Body of pancreas (tissue), 4 donors: ENCODE data around the gene KMT5C. TPM values are rescaled to one million over a fixed set of nuclear protein-coding genes. Genes with fewer than 3 reads are reported as not detected.

Experiments
- ATAC-seq: fragments of 150-250 bp; one replicate; pipeline ENCODE4 v1.9.1; 2016
- DNase-seq, 4 donors: peaks; one replicate each; pipeline ENCODE4 v3.0.0-alpha.2; 2019
- H3K27ac ChIP-seq, 4 donors: fragments of 200-600 bp; sonication (generic); 1 replicate in 3 of 4; 2 replicates in 1 of 4; pipeline versions ENCODE4 v1.5.1 to v1.6.1; 2016 to 2019; ENCODE audit warnings: mild to moderate bottlenecking in 1 of 4, mixed read lengths in 1 of 4, moderate library complexity in 1 of 4
- H3K27me3 ChIP-seq, 2 donors: fragments of 200-600 bp; sonication (generic); one replicate each; pipeline ENCODE4 v1.6.0; 2016; ENCODE audit warnings: mild to moderate bottlenecking in 1 of 2
- H3K36me3 ChIP-seq, 2 donors: fragments of 200-600 bp; sonication (generic); replicated peaks in 1 of 2; 2 replicates each; pipeline ENCODE4 v1.5.1; 2016; ENCODE audit warnings: low read depth in 2 of 2; ENCODE audit not compliant: insufficient read depth in 1 of 2
- H3K4me1 ChIP-seq: fragments of 200-600 bp; sonication (generic); one replicate; pipeline ENCODE4 v1.6.0; 2016
- H3K4me3 ChIP-seq, 2 donors: fragments of 200-600 bp; sonication (generic); 1 replicate in 1 of 2; 2 replicates in 1 of 2; pipeline ENCODE4 v1.5.1; 2016 to 2019
- H3K9me3 ChIP-seq, 3 donors: fragments of 200-600 bp; sonication (generic); 1 replicate in 2 of 3; 2 replicates in 1 of 3; pipeline ENCODE4 v1.5.1; 2016
- CTCF ChIP-seq, 7 experiments: fragments of 450-650 bp in 4 of 7; fragments of 200-600 bp in 3 of 7; sonication (generic) in 3 of 7; IDR thresholded peaks; one replicate each; pipeline ENCODE4 v1.5.1; 2016 to 2019; ENCODE audit warnings: antibody characterized with exemption in 7 of 7
- POLR2A ChIP-seq, 3 donors: fragments of 450-650 bp; IDR thresholded peaks; one replicate each; pipeline ENCODE4 v1.6.1; 2016; ENCODE audit warnings: antibody characterized with exemption in 3 of 3, mild to moderate bottlenecking in 2 of 3
- WGBS, 2 donors: methylation state at CpG; one replicate each; pipeline ENCODE4 v1.1.5; 2017; 5-methylcytosine and 5-hydroxymethylcytosine counted together
- intact Hi-C: fragments of 100-400 bp; cut with DNase I; formaldehyde crosslinking; loops from one replicate; pipeline ENCODE4 v1.15.1; 2023
- total RNA-seq, 2 donors: library from RNA; depleted of rRNA; stranded (reverse); fragments of >200 nt; gene quantifications; one replicate each; pipeline ENCODE4 v1.1.0, GENCODE V29; 2016

KMT5C gene
- total RNA-seq, 2 donors from 2014 or later: 14.8 to 17.6 TPM

GRCh38 chr19:55385724-55386492 lies 46.2 kb downstream of the KMT5C start, which contains the start of gene RPL28:
Gene RPL28 (plus strand): TSS chr19:55385932. CDS start chr19:55386358, 426 bp downstream.
- peak; percentile 92 to 100 (median 99) for TF ChIP-seq POLR2A (IDR thresholded peaks at IDR 0.05)
- TF ChIP-seq CTCF (IDR thresholded peaks at IDR 0.05): no peak
- 0 to 1% methylated on average over 22 to 66 of the region's 68 CpGs for WGBS, 2 donors
- Histone ChIP-seq H3K36me3 (peaks cover 0 to 8% of the 10 kb centered on the region in 2 donors), H3K27ac (peak within 1 kb of the TSS; percentile 84 to 96 (median 94)), H3K4me3 (peak within 1 kb of the TSS; percentile 84 to 98), H3K9me3 (no peaks in the 10 kb centered on the region), H3K4me1 (peaks cover 54% of the 10 kb centered on the region), H3K27me3 (no peaks in the 10 kb centered on the region)
- DNase-seq (peak; percentile 98 to 99 (median 98)), ATAC-seq (peak; percentile 87)
- intact Hi-C loops: loop anchor here (10.0 kb wide), 1 partner anchor 81 kb away; no protein-coding TSS in a partner anchor

- peaks cover 54% of the 10 kb centered on the region for H3K4me1 ChIP-seq
- H3K4me3 ChIP-seq: peak overlapping the region; percentile 84 to 98
- no peak for DNase-seq
- no peaks in the 10 kb centered on the region for H3K9me3 ChIP-seq
- H3K27ac ChIP-seq: peak overlapping the region in 3 of 4 donors; percentile 92 to 96 (median 95)
- 0 to 2% methylated on average over 14 to 33 of the region's 33 CpGs for WGBS, 2 donors
- intact Hi-C loops: loop anchor here (10.0 kb wide), 1 partner anchor 82 kb away; no protein-coding TSS in a partner anchor
- ATAC-seq: no peak
- peaks cover 0 to 8% of the 10 kb centered on the region in 2 donors for H3K36me3 ChIP-seq
- no peak for TF ChIP-seq CTCF (IDR thresholded peaks at IDR 0.05)
- TF ChIP-seq POLR2A (IDR thresholded peaks at IDR 0.05): no peak
- no peaks in the 10 kb centered on the region for H3K27me3 ChIP-seq
Measured at GRCh38 chr19:55386493-55386971, 46.9 kb downstream of the KMT5C start.

GRCh38 chr19:55387736-55388497 lies 48.2 kb downstream of the KMT5C start:
- Histone ChIP-seq H3K27me3 (no peaks in the 10 kb centered on the region), H3K36me3 (peaks cover 0 to 8% of the 10 kb centered on the region in 2 donors), H3K9me3 (no peaks in the 10 kb centered on the region), H3K4me1 (peaks cover 43% of the 10 kb centered on the region), H3K27ac (no peak overlapping the region), H3K4me3 (no peak overlapping the region)
- ATAC-seq (no peak), DNase-seq (no peak)
- 54 to 72% methylated on average over 13 to 22 of the region's 24 CpGs for WGBS, 2 donors
- TF ChIP-seq POLR2A (IDR thresholded peaks at IDR 0.05): no peak
- TF ChIP-seq CTCF (IDR thresholded peaks at IDR 0.05): no peak
- intact Hi-C loops: loop anchor here (10.0 kb wide), 1 partner anchor 83 kb away; no protein-coding TSS in a partner anchor

- ATAC-seq (no peak), DNase-seq (no peak)
- H3K9me3 ChIP-seq: no peaks in the 10 kb centered on the region
- no peaks in the 10 kb centered on the region for H3K27me3 ChIP-seq
- H3K4me3 ChIP-seq: no peak overlapping the region
- 83 to 89% methylated on average over 13 to 21 of the region's 21 CpGs for WGBS, 2 donors
- H3K4me1 ChIP-seq: peaks cover 33% of the 10 kb centered on the region
- intact Hi-C loops: loop anchor here (10.0 kb wide), 1 partner anchor 85 kb away; no protein-coding TSS in a partner anchor
- no peak overlapping the region for H3K27ac ChIP-seq
- no peak for TF ChIP-seq CTCF (IDR thresholded peaks at IDR 0.05)
- no peak for TF ChIP-seq POLR2A (IDR thresholded peaks at IDR 0.05)
- H3K36me3 ChIP-seq: peaks cover 0 to 8% of the 10 kb centered on the region in 2 donors
Measured at GRCh38 chr19:55389386-55390317, 50.0 kb downstream of the KMT5C start.
